Measurements from ENCODE around the gene NEAT1.
A peak's percentile ranks its signal among the peaks of the same experiment; 100 is the strongest.

The NEAT1 gene

GRCh38 chr11:65420979-65421793 is 1.4 kb upstream of the NEAT1 start:
- peaks cover 38% of the 10 kb centered on the region for H3K4me1 ChIP-seq (ENCODE audit: insufficient read depth, low read length)
- H3K27ac ChIP-seq (ENCODE audit: low read length), result no peak overlapping the region
- no peaks in the 10 kb centered on the region for H3K27me3 ChIP-seq (ENCODE audit: insufficient read depth, low read length)
- H3K4me3 ChIP-seq (ENCODE audit: low read length), result peak overlapping the region; percentile 72
- no peaks in the 10 kb centered on the region for H3K36me3 ChIP-seq (ENCODE audit: insufficient read depth, low read depth, low read length)
- no peaks in the 10 kb centered on the region for H3K9me3 ChIP-seq (ENCODE audit: insufficient read depth, low read depth, low read length)
- H3K9ac ChIP-seq (ENCODE audit: low read depth, low read length), result peak overlapping the region; percentile 83

GRCh38 chr11:65421794-65422632 is 585 bp upstream of the NEAT1 start:
- Histone ChIP-seq H3K4me3 (ENCODE audit: low read length) (peak overlapping the region; percentile 72), H3K36me3 (ENCODE audit: insufficient read depth, low read depth, low read length) (no peaks in the 10 kb centered on the region), H3K9me3 (ENCODE audit: insufficient read depth, low read depth, low read length) (no peaks in the 10 kb centered on the region), H3K9ac (ENCODE audit: low read depth, low read length) (peak overlapping the region; percentile 83), H3K27me3 (ENCODE audit: insufficient read depth, low read length) (no peaks in the 10 kb centered on the region), H3K27ac (ENCODE audit: low read length) (peak overlapping the region; percentile 50), H3K4me1 (ENCODE audit: insufficient read depth, low read length) (peaks cover 43% of the 10 kb centered on the region)

GRCh38 chr11:65423516-65424204 is 1.1 kb downstream of the NEAT1 start:
- no peaks in the 10 kb centered on the region for H3K27me3 ChIP-seq (ENCODE audit: insufficient read depth, low read length)
- no peak overlapping the region for H3K27ac ChIP-seq (ENCODE audit: low read length)
- peak overlapping the region; percentile 72 for H3K4me3 ChIP-seq (ENCODE audit: low read length)
- no peaks in the 10 kb centered on the region for H3K9me3 ChIP-seq (ENCODE audit: insufficient read depth, low read depth, low read length)
- peaks cover 42% of the 10 kb centered on the region for H3K4me1 ChIP-seq (ENCODE audit: insufficient read depth, low read length)
- peak overlapping the region; percentile 83 for H3K9ac ChIP-seq (ENCODE audit: low read depth, low read length)
- no peaks in the 10 kb centered on the region for H3K36me3 ChIP-seq (ENCODE audit: insufficient read depth, low read depth, low read length)

- no peak overlapping the region for H3K27ac ChIP-seq (ENCODE audit: low read length)
- no peaks in the 10 kb centered on the region for H3K36me3 ChIP-seq (ENCODE audit: insufficient read depth, low read depth, low read length)
- H3K4me3 ChIP-seq (ENCODE audit: low read length), result peak overlapping the region; percentile 72
- H3K27me3 ChIP-seq (ENCODE audit: insufficient read depth, low read length), result no peaks in the 10 kb centered on the region
- peak overlapping the region; percentile 83; the same call in 1 of the 2 replicates for H3K9ac ChIP-seq (ENCODE audit: low read depth, low read length)
- peaks cover 42% of the 10 kb centered on the region for H3K4me1 ChIP-seq (ENCODE audit: insufficient read depth, low read length)
- no peaks in the 10 kb centered on the region for H3K9me3 ChIP-seq (ENCODE audit: insufficient read depth, low read depth, low read length)
These were observed 1.9 kb downstream of the NEAT1 start for GRCh38 chr11:65424205-65425104.

- Histone ChIP-seq H3K27me3 (ENCODE audit: insufficient read depth, low read length) (no peaks in the 10 kb centered on the region), H3K9me3 (ENCODE audit: insufficient read depth, low read depth, low read length) (no peaks in the 10 kb centered on the region), H3K4me1 (ENCODE audit: insufficient read depth, low read length) (peaks cover 38% of the 10 kb centered on the region), H3K27ac (ENCODE audit: low read length) (no peak overlapping the region), H3K4me3 (ENCODE audit: low read length) (peak overlapping the region; percentile 72), H3K36me3 (ENCODE audit: insufficient read depth, low read depth, low read length) (no peaks in the 10 kb centered on the region), H3K9ac (ENCODE audit: low read depth, low read length) (no peak overlapping the region)
These were observed 2.7 kb downstream of the NEAT1 start for GRCh38 chr11:65425105-65425970.

GRCh38 chr11:65425971-65426838 is 3.6 kb downstream of the NEAT1 start:
- Histone ChIP-seq H3K36me3 (ENCODE audit: insufficient read depth, low read depth, low read length) (no peaks in the 10 kb centered on the region), H3K27ac (ENCODE audit: low read length) (no peak overlapping the region), H3K4me3 (ENCODE audit: low read length) (peak overlapping the region; percentile 72), H3K9ac (ENCODE audit: low read depth, low read length) (peak overlapping the region; percentile 16), H3K9me3 (ENCODE audit: insufficient read depth, low read depth, low read length) (no peaks in the 10 kb centered on the region), H3K27me3 (ENCODE audit: insufficient read depth, low read length) (no peaks in the 10 kb centered on the region), H3K4me1 (ENCODE audit: insufficient read depth, low read length) (peaks cover 36% of the 10 kb centered on the region)

- Histone ChIP-seq H3K27ac (ENCODE audit: low read length) (no peak overlapping the region), H3K4me1 (ENCODE audit: insufficient read depth, low read length) (peaks cover 32% of the 10 kb centered on the region), H3K4me3 (ENCODE audit: low read length) (peak overlapping the region; percentile 72; the same call in 1 of the 2 replicates), H3K9ac (ENCODE audit: low read depth, low read length) (peak overlapping the region; percentile 16; the same call in 1 of the 2 replicates), H3K9me3 (ENCODE audit: insufficient read depth, low read depth, low read length) (no peaks in the 10 kb centered on the region), H3K27me3 (ENCODE audit: insufficient read depth, low read length) (no peaks in the 10 kb centered on the region), H3K36me3 (ENCODE audit: insufficient read depth, low read depth, low read length) (no peaks in the 10 kb centered on the region)
These were observed 4.5 kb downstream of the NEAT1 start for GRCh38 chr11:65426839-65427690.

GRCh38 chr11:65427691-65428577 is 5.3 kb downstream of the NEAT1 start:
- Histone ChIP-seq H3K27me3 (ENCODE audit: insufficient read depth, low read length) (no peaks in the 10 kb centered on the region), H3K9me3 (ENCODE audit: insufficient read depth, low read depth, low read length) (no peaks in the 10 kb centered on the region), H3K27ac (ENCODE audit: low read length) (no peak overlapping the region), H3K4me3 (ENCODE audit: low read length) (no peak overlapping the region), H3K36me3 (ENCODE audit: insufficient read depth, low read depth, low read length) (no peaks in the 10 kb centered on the region), H3K4me1 (ENCODE audit: insufficient read depth, low read length) (peaks cover 32% of the 10 kb centered on the region), H3K9ac (ENCODE audit: low read depth, low read length) (no peak overlapping the region)
